T1000 (cell line): ENCODE measurements around the gene EMP2.
"Not testable (repeated sequence)": the region's sequence is repeated elsewhere in the genome, so short reads cannot be mapped to it uniquely, and the experiment has no call there.

Experiments used
- DNase-seq: peaks from one replicate; lab custom pipeline; 2025; ENCODE audit warnings: mixed read lengths; lab: John Stamatoyannopoulos, UW

EMP2 gene, protein sequence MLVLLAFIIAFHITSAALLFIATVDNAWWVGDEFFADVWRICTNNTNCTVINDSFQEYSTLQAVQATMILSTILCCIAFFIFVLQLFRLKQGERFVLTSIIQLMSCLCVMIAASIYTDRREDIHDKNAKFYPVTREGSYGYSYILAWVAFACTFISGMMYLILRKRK

DNA sequence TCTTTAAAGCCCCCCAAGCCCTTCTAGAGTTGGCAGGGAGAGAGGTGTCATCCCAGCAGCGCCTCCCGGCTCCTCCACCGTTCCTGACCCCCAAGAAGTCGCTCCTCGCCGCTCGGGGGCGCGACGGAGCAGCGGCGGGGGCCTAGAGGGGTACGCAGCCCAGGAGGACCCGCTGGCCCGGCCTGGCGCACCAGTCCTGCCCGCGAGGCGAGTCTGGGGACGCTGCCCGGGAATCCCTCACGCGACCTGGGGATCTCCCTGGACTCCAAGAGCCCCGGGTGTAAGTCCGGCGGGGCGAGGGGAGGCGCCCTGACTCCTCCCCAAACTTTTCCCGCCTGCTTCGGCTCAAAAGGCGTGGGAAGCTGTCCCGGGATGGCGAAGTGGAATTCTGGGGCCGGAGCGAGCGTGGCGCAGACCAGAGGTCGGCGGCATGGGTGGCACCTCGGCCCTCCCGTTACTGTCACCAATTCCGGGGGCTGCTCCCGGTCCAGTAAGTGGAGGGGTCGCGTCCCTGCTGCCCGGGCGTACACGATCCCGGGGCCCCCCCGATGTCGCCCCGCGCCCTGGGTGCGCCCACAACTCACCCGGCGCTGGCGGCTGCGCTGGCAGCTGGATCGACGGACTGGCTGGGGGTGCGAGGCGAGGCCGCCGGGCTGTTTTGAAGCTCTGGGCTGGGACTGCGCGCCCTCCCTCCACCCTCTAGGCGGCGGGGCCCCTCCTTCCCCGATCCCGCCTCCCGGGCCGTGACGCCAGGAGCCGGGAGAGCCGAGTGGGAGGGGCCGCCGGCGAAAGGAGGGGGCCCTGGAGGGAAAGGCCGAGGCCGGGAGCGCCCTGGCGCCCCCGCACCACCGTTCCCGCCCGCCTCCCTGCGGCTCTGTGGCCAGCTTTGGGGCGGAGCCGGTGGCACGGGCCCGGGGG, at the start of gene EMP2:
Gene EMP2, minus strand, starts transcription at position 634 of the 918 bp plus-strand sequence. CDS start 32,981 bp downstream, outside the sequence.
- DNase-seq, result peak; percentile 26

DNA sequence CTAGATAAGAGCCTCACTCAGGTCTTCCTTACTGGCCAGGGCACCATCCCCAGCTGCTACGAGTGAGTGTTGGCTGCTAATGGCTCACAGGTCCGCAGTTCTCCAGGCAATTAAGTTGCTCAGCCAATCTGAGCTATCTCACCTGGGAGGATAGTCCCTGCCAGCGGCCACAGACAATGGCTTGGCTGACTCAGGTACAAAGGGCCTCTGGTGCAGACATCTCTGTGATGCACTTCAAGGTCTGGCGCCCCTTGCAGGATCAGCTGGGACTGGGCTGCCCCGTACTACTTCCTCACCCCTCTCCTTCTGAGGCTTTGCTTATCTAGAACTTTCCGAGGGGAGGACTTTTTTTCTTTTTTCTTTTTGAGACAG, 49.2 kb upstream of the EMP2 start:
- no peak for DNase-seq

DNA sequence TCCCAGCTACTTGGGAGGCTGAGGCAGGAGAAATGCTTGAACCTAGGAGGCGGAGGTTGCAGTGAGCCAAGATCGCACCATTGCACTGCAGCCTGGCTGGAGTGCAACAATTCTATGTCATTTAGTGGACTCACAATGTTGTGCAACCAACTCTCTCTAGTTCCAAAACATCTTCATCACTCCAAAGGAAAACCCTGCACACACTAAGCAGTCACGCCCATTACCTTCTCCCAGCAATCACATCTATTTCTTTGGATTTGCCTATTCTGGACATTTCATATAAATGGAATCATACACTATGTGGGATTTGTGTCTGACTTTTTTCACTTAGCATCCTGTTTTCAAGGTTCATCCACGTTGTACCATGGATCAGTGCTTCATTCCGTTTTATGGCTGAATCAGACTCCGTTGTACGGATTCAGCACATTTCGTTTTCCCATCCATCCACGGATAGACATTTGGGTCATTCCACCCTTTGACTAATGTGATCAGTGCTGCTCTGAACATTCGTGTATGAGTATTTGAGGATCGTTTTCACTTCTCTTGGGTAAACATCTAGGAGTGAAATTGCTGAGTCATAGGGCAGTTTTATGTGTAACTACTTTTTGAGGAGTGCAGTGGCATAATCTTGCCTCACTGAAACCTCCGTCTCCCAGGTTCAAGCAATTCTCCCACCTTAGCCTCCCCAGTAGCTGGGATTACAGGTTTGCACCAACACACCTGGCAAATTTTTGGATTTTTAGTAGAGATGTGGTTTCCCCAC, 45.4 kb upstream of the EMP2 start:
- no peak for DNase-seq

DNA sequence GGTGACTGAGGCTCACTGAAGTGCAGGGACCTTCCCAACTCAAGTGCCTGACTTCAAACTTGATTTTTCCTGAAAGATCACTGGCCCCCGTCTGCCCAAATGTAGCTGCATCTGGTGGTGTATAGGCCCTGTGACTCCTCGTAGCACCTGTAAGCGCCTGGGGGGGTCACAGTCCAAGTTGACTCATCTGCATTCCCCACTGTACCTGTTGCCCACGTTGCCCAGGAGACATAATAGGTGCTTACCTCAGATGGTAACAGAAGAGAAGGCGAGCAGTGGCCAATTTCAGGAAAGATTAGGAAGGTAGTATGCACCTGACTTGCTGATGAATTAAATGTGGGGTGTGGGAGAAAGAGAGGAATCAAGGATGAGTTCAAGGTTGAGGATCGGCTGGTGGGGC, 44.1 kb upstream of the EMP2 start:
- no peak for DNase-seq

DNA sequence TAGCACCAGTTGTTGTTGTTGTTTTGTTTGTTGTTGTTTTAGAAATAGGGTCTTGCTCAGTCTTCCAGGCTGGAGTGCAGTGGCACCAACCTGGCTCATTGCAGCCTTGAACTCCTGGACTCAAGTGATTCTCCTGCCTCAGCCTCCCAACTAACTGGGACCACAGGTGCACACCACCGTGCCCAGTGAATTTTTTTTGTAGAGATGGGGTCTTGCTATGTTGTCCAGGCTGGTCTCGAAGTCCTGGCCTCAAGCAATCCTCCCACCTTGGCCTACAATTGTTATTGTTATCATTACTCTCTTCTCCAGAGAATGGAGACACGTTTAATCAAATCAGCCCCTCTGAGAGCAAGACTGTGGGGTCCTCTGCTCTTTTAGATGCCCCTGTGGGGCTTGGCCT, 42.7 kb upstream of the EMP2 start:
- no peak for DNase-seq

DNA sequence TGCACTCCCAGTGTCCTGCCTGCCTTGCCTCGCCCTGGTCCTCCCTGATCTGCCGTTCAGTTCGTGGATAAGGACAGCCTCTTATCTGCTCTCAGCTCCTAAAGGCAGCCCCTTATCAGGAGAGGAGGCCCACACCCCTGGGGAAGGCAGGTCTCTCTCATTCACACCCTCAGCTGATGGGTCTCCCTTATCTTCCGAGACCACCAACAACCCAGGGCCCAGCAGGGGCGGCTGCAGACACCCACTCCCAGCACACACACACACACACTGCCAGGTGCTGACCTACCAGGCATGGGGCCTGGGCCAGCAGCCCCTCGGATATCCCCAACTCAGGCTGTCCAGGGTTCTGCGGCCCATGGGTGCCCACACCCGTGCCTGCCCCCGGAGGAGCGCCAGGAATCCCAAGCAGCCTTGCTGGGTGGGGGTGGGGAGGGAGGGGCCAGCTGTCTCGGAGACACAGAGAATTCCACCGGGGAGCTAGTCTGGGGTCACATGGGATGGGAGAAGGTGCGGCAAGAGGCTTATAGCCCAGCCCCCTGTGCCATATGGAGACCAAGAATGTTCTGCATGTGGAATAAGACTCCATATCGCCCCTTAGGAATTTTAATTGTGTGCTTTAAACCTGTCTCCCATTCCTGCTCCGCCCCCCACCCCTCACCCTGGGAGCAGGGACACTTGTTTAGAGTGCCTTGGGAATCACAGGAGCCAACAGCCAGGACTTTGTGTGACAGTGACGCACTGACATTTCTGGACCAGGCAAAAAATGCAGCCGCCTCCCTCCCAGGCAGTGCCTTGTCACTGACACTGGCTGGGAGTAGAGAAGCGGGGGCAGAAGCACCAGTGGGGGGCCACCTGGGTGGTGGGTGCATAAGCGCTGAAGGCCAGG, 41.9 kb upstream of the EMP2 start:
- no peak for DNase-seq

DNA sequence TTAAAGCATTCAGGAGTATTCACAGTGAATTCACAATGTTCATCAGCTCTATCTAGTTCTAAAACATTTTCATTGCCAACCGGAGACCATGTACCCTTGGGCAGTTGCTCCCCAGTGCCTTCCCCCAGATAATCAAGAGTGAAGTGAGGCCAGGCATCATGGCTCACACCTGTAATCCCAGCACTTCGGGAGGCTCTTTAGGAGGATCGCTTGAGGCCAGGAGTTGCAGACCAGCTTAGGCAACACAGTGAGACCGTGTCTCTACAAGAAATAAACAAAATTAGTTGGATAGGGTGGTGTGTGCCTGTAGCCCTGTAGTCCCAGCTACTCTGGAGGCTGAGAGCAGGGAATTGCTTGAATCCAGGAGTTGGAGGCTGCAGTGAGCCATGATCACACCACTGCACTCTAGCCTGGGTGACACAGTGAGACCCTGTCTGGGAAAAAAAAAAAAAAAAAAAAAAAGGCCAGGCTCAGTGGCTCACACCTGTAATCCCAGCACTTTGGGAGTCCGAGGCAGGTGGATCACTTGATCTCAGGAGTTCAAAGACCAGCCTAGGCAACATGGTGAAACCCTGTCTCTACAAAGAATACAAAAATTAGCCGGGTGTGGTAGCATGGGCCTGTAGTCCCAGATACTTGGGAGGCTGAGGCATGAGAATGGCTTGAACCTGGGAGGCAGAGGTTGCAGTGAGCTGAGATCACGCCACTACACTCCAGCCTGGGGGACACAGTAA, 41.0 kb upstream of the EMP2 start:
- not testable (repeated sequence) for DNase-seq

DNA sequence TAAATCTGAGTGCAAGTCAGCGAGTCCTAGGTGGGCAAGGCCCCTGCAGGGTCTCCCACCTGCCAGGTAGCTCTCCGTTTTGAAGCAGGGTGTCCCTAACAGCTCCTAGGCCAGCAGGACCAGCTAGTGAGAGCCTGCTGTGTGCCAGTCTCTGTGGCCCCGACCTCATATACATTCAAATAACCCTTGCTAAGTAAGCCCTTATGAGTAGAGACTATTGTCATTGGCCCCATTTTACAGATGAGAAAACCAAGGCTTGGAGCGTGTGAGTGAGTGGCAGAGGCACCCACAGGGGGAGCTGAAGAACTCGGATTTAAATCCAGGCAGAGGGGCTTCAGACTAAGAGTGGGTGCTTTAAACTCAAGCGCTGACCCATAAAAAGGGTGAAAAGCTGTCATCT, 39.7 kb upstream of the EMP2 start:
- no peak for DNase-seq

DNA sequence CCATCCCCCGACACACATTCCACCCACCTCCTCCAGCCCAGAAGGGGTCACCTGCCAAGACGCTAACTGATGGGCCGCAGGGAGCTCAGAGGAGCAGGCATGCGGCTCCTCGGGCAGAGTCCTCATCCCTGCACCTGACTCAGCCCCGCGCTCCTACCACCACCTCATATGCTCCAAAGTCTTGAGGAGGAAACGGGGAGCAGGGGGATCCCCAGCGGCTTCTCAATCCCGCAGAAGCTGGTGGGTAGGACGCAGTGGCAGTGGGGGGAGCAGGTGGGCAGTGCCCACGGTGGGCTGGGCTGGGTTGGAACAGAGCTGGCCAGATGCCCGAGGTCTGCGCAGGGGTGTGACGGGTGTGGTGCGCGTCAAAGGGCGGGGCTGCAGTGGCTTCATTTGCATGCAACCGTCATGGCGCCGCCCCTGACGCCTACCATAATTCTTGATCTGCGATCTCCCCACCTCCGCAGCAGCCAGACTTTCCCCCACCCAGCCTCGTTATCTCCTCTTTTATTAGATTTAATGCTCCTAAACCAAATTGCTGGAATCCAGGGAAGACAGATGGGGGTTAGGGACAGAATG, 39.0 kb upstream of the EMP2 start:
- DNase-seq, result no peak

DNA sequence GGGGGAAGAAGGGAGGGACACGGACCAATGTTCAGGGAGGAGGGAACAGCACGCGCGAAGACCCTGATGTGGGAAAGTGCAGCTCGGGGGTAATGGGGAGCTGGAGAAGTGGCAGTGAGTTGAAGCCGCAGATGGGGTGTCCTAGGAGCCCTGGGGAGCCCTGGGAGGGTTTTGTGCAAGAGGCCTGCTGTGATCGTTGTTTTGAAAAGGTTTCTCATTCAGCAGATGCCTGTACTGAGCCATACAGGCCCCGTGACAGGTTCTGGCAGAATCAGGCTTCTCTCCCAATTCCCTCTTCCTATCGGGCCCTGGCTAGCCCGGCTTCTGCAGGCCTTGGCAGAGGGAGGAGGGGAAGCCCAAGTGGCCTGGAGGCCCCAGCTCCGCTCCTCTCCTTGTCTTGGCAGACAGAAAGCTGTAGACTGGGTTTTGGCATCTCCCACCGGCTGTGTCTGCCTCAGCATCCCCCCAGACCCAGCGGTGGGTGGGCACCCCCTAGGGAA, 38.4 kb upstream of the EMP2 start:
- DNase-seq, result no peak

DNA sequence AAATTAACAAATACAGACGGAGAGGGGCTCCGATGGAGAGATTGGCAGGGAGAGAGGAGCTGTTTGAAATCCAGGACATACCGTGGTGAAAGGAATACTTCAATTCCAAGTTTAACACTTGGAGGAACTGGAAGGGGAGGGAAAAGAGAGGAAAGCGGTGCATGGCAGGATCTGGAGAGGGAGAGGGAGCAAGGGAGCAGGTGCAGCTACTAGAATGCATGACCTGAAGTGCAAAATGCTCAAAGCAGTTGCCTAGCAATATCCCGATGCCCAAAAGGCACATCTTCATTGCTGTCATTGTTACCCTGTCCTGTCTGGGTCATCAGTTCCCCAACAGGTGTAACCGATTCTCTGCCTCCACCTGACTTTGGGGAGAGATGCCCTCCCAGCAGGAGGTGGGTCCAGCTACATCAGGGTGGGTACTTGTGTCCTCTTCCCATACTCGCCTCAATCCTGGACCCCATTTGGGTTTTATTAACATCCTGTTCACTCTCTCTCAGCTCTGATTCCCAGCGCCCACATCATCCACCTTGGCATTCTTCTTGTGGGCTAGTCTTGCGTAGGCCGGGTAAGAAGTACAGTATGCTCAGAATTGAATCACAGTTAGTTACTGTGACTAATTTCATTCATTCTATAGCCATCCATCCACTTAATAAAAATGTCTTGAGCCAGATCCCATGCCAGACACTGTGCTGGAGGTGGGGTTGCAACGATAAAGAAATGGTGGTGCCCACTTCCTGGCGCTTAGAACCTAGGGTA, 37.4 kb upstream of the EMP2 start:
- DNase-seq, result no peak

DNA sequence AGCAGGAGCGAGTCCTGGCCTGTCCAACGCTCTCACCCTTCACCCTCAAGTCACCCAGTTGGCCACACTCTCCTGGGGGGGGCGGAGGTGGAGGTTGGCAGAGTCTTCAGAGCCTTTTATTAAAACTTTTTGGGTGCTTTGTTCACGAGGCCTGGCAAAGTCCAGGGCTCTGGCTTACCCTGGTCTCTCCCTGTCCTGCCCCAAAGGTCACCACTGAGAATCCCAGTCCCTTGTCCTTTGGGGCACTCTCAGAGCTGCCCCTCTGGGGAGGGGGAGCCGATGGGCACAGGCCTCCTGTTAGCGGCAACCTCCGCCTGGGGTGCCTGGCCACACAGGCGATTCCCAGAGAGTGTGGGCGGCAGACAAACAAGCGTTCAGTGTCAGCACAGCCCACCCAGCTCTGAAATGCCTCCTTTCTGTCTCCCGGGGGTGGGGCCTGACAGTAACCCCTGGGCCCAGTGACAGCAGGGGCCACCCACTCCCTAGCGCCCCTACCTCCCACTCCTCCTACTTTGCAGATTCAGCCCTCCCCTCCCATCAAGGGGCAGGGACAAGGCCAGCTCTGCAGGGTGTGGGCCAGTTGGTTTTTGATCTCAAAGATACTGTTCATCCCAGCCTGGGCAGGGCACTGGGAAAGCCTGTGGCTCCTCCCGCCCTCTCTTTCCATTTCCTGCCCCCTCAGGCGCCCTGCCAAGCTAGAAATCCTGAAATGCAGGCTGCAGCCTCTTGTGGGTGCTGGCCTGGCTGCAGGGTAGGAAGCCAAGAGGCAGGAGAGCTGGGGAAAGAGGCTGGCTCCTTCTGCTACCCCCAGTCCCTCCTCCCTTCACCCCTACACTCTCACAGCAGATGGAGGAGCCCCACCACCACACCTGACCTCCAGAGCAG, 36.6 kb upstream of the EMP2 start:
- DNase-seq, result no peak

DNA sequence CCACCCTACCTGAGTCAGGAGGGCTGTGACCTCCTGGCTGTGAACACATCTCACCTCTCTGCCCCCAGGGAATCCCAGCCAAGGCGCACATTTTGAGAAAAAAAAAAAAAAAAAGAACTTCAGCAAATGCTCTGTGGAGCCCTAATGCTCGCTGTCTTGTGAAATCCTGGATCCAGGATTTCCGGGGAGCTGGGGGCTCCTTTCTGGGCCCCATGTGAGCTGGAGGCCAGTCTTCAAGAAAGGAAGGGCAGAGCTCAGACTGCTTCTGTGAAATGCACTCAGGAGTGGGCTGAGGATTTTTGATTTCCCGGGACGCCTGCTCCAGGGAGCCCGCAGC, 36.0 kb upstream of the EMP2 start:
- DNase-seq, result no peak

DNA sequence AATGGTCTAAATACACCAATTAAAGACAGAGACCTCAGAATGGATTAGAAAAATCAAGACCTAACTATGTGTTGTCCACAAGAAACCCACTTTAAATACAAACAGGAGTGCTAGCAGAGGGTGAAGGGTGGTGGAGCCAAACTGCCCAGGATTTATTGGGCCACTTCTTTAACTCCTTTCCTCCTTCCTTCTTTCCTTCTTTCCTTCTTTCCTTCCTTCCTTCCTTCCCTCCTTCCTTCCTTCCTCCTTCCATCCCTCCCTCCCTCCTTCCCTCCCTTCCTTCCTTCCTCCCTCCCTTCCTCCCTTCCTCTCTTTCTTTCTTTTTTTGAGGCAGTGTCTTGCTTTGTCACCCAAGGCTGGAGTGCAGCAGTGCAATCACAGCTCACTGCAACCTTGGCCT, 34.3 kb upstream of the EMP2 start:
- DNase-seq, result no peak

DNA sequence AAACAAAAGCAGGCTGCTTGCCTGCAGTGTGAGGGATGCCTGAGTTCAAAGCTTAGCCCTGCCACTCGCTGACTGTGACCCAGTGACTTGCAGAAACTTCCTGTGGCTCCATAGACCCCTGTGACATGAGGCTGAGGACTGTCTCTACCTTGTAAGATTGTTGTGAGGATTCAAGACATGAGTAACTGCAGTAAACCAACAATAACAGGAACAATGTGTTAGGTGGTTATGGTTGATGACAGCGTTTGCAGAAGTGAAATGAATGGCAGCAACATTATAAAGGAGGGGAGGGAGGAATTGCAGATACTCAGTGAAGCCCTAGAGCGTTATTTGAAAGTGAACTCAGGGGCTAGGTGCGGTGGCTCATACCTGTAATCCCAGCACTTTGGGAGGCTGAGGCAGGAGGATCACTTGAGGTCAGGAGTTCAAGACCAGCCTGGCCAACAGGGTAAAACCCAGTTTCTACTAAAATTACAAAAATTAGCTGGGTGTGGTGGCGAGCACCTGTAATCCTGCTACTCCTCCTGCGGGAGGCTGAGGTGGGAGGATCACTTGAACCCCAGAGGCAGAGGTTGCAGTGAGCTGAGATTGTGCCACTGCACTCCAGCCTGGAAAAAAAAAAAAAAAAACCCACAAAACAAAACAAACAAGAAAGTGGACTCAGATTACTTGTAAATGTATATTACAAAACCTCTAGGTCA, 33.5 kb upstream of the EMP2 start:
- no peak for DNase-seq

DNA sequence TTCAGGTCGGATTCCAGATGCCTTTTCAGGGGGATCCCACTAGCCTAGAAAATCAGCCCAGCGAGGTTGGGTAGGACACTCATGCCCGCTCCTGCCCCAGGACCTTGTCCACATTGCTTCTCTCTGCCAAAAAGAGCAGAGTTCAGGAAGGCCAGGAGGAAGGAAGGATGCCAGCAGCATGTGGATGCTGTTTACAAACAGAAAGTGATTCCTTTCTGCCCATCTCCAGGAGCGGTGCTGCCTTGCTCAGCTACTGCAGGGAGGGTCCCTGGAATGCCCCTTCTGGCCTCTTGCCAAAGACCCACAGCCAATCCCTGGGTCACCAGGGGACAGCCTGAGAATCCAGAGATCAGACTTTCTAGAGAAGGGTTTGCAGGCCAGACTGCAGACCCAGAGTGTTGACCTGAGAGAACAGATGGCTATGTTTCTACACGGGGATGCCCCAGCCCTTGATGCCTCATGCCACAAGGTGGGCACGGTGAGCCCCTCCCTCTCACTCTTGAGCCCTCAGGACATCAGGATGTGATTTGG, 32.3 kb upstream of the EMP2 start:
- DNase-seq, result no peak

DNA sequence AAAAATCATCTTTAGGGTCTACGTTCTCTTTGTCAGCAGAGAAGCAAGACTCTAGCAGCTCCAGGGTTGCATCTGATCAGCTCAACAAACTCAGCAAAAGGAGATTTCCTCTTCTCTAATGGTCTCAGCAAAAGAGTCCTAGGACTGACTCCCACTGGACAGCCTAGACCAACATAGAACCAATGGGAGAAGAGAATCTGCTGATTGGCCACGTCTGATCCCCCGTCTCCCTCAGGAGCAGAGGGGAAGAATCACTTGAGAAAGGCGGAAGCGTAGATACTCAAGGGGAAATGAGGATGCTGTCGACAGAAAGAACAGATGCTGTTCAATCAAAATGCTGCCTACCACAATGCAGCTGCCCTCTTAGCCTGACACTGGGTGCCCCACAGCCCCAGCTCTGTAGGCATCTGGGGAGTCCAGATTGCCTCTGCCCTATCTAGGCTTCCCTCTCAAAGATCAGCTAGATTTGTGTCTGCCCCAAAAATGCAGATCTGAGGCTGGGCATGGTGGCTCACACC, 31.5 kb upstream of the EMP2 start:
- no peak for DNase-seq
